Activated naive CD8-positive, alpha-beta T cell treated with anti-CD3 and anti-CD28 coated beads for 36 hours (primary cell): ENCODE data around the gene KRTAP1-1. TPM values are rescaled to one million over a fixed set of nuclear protein-coding genes. Genes with fewer than 3 reads are reported as not detected.
"Not testable (repeated sequence)": the region's sequence is repeated elsewhere in the genome, so short reads cannot be mapped to it uniquely, and the experiment has no call there.

ENCODE experiments used
- DNase-seq: peaks from one replicate; pipeline ENCODE4 v3.0.0; 2021
- H3K27ac Mint-ChIP-seq: one replicate; pipeline ENCODE4 v1.8.0; 2022; ENCODE audit warnings: mild to moderate bottlenecking, moderate library complexity, mixed read lengths
- H3K27me3 Mint-ChIP-seq: one replicate; pipeline ENCODE4 v1.8.0; 2022; ENCODE audit warnings: mild to moderate bottlenecking, mixed read lengths
- H3K36me3 Mint-ChIP-seq: one replicate; pipeline ENCODE4 v1.8.0; 2021; ENCODE audit warnings: mild to moderate bottlenecking, mixed read lengths
- H3K4me1 Mint-ChIP-seq: one replicate; pipeline ENCODE4 v1.8.0; 2021; ENCODE audit warnings: mixed read lengths
- H3K4me3 Mint-ChIP-seq: one replicate; pipeline ENCODE4 v1.8.0; 2022; ENCODE audit warnings: mild to moderate bottlenecking, moderate library complexity, mixed read lengths
- H3K9me3 Mint-ChIP-seq: one replicate; pipeline ENCODE4 v1.8.0; 2022; ENCODE audit warnings: mixed read lengths
- total RNA-seq, 2 experiments: library from RNA; stranded (reverse); gene quantifications; one replicate each; pipeline ENCODE4 v1.2.3, GENCODE V29; 2021

Gene KRTAP1-1
- total RNA-seq, 2 experiments from 2014 or later: not detected

DNA sequence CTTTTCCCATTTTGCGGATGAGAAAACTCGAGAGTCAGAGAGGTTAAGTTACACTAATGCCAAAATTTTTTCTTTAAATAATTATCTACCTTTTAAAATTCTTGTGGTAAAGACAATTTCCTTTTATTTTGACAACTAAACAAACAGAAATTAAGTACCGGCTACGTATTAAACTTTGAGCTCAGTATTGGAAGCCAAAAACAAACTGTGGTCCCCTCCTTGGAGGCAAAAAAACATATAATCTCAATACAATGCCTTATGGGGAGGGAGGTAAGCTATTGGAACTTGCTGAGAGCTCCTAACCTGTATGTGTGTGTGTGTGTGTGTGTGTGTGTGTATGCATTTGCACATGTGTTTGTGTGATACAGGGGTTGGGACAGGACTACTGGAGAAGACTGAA is 22.2 kb upstream of the KRTAP1-1 start:
- no peak for DNase-seq
- no peak overlapping the region for H3K4me3 Mint-ChIP-seq
- H3K27me3 Mint-ChIP-seq: peaks cover 21% of the 10 kb centered on the region
- H3K9me3 Mint-ChIP-seq: no peaks in the 10 kb centered on the region
- no peak overlapping the region for H3K27ac Mint-ChIP-seq
- H3K36me3 Mint-ChIP-seq: no peaks in the 10 kb centered on the region
- no peaks in the 10 kb centered on the region for H3K4me1 Mint-ChIP-seq

DNA sequence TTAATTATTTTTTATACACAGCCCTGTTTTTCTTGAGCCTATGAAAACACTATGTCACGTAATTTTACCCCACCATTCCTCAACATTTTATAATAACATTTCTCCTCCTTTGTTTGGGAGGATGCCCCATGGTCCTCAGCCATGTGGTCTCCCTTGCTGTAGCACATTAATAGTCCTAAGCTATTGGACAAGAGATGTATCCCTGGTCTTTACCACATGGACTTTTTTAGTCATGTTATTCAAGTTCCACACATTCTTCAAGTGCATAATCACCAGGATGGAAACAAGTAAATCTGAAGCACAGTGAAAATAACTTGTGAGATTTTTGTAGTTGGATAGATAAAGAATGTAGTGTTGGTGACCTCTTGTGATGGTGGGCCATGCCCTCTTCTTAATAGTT is 20.7 kb upstream of the KRTAP1-1 start:
- no peak overlapping the region for H3K27ac Mint-ChIP-seq
- H3K36me3 Mint-ChIP-seq: no peaks in the 10 kb centered on the region
- no peaks in the 10 kb centered on the region for H3K9me3 Mint-ChIP-seq
- H3K27me3 Mint-ChIP-seq: peaks cover 30% of the 10 kb centered on the region
- H3K4me1 Mint-ChIP-seq: no peaks in the 10 kb centered on the region
- H3K4me3 Mint-ChIP-seq: no peak overlapping the region
- no peak for DNase-seq

DNA sequence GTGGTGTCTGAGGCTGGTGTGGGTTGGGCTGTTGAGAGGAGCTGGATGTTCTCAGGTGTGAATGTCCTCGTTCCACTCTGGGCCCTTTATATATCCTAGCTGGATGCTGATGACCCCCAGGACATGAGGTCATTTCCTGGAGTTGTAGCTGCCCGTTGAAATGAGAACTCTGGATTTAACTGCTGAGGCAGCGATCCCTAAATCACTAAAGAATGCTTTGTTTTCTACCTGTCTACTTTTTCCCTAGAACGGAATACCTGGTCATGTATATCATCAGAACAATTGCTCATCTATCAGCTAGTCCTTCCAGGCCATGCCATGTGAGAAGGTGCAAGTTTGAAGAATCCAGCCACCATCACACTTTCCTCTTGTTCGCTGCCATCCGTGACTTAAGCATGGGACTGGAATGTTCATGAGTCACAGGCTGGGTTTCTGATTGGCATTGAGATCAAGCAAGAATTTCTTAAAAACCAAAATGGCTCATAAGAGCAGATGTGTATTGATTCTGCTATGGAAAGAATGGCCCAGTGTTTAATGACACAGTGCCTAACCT is 18.9 kb upstream of the KRTAP1-1 start, which contains the start of gene KRTAP2-3:
Gene KRTAP2-3, minus strand, starts transcription at position 63 of the 553 bp plus-strand sequence. CDS start 64 bp downstream, outside the sequence.
- Mint-ChIP-seq H3K9me3 (no peaks in the 10 kb centered on the region), H3K27me3 (peaks cover 30% of the 10 kb centered on the region), H3K27ac (no peak within 1 kb of the TSS), H3K4me1 (no peaks in the 10 kb centered on the region), H3K4me3 (no peak within 1 kb of the TSS), H3K36me3 (no peaks in the 10 kb centered on the region)
- no peak for DNase-seq

DNA sequence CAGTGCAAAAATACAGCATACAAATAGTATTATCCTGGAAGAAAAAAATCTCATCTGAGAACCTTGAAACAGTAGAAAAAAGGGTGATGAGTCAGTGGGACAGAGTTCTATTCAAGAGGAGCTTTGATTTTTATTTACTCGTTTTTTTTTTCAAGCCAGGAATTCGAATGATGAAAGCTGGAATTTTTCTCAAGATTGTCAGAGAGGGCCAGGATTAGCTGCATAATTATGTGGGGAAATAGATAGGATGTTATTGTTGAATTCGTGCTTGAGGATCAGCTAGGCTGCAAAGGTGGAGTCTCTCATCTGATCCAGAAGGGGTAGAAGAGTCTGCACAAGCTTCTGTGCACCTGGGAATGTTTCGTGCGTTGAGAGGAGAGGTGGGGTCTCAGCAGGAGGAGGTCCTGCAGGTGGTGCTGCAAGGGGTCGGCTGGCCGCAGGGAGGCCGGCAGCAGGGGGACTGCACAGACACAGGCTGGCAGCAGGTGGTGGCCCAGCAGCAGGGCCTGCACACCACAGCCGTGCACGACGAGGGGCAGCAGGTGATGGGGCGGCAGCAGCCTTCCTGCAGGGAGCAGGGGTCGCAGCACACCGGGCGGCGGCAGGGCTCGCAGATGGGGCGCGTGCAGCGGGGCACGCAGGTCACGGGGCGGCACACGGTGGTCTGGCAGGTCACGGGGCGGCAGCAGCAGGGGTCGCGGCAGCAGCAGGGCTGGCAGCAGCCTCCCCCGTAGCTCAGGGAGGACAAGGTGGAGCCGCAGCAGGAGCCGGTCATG is 18.2 kb upstream of the KRTAP1-1 start:
- not testable (repeated sequence) for H3K36me3 Mint-ChIP-seq, H3K4me3 Mint-ChIP-seq, H3K27ac Mint-ChIP-seq, DNase-seq, H3K4me1 Mint-ChIP-seq, H3K9me3 Mint-ChIP-seq
- peaks cover 30% of the 10 kb centered on the region for H3K27me3 Mint-ChIP-seq

DNA sequence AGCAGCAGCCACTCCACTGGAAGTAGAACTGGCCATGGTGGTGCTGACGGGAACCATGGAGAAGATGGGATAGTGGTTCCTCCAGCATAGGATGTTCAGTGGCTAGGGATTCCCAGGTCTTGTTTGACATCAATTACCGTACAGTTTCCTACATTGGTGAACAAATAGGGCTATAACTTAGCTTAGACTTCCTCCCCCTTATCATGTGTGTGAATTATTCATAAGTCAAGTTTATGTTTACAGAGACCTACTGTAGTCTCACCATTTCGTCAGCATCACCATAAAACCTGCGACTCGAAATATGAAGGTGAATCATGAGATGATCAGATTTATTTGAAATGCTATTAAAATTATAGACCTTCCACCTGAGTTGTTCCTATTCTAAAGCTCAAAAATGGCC is 17.5 kb upstream of the KRTAP1-1 start:
- no peaks in the 10 kb centered on the region for H3K4me1 Mint-ChIP-seq
- H3K9me3 Mint-ChIP-seq: no peaks in the 10 kb centered on the region
- no peaks in the 10 kb centered on the region for H3K36me3 Mint-ChIP-seq
- H3K27ac Mint-ChIP-seq: no peak overlapping the region
- DNase-seq: no peak
- peaks cover 30% of the 10 kb centered on the region for H3K27me3 Mint-ChIP-seq
- H3K4me3 Mint-ChIP-seq: no peak overlapping the region

DNA sequence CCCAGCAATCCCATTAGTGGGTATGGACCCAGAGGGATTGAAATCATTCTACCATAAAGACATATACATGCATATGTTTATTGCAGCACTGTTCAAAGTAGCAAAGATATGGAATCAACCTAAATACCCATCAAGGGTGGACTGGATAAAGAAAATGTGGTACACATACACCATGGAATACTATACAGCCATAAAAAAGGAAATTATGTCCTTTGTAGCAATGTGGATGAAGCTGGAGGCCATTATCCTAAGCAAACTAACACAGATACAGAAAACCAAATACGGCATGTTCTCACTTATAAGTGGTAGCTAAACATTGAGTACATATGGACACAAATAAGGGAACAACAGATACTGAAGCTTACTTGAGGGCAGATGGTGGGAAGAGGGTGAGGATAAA is 16.3 kb upstream of the KRTAP1-1 start:
- H3K4me1 Mint-ChIP-seq: no peaks in the 10 kb centered on the region
- H3K27ac Mint-ChIP-seq: no peak overlapping the region
- no peak overlapping the region for H3K4me3 Mint-ChIP-seq
- H3K27me3 Mint-ChIP-seq: peaks cover 30% of the 10 kb centered on the region
- H3K36me3 Mint-ChIP-seq: no peaks in the 10 kb centered on the region
- DNase-seq: no peak
- no peaks in the 10 kb centered on the region for H3K9me3 Mint-ChIP-seq

DNA sequence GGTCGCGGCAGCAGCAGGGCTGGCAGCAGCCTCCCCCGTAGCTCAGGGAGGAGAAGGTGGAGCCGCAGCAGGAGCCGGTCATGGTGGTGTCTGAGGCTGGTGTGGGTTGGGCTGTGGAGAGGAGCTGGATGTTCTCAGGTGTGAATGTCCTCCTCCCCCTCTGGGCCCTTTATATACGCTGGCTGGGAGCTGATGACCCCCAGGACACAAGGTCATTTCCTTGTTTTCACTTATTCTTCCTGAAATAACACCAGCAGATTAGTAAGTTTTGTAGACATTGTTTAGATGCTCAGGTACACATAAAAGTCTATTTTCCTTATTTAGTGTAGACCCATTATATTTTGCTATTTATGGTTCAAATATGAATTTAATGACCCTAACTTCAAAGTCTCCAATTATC is 13.9 kb upstream of the KRTAP1-1 start, which contains the start of gene KRTAP2-2:
Gene KRTAP2-2, minus strand, starts transcription at position 101 of the 400 bp plus-strand sequence. Its CDS starts 19 bp downstream, at position 82.
- H3K27ac Mint-ChIP-seq, H3K4me1 Mint-ChIP-seq, DNase-seq, H3K36me3 Mint-ChIP-seq, H3K9me3 Mint-ChIP-seq, H3K4me3 Mint-ChIP-seq: not testable (repeated sequence)
- H3K27me3 Mint-ChIP-seq: peaks cover 17% of the 10 kb centered on the region

DNA sequence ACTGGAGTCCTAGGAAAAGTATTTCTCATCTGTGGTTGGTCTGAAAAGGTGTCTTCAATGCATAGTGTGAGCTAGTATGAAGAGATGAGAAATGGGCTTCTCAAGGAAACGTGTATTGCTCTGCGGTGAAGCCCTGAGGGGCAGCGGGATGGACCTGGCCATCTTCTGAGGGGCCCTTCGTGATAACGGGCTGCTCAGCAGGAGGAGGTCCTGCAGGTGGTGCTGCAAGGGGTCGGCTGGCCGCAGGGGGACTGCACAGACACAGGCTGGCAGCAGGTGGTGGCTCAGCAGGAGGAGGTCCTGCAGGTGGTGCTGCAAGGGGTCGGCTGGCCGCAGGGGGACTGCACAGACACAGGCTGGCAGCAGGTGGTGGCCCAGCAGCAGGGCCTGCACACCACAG is 13.3 kb upstream of the KRTAP1-1 start:
- not testable (repeated sequence) for H3K9me3 Mint-ChIP-seq, H3K4me3 Mint-ChIP-seq, DNase-seq, H3K27ac Mint-ChIP-seq, H3K36me3 Mint-ChIP-seq, H3K4me1 Mint-ChIP-seq
- H3K27me3 Mint-ChIP-seq: peaks cover 19% of the 10 kb centered on the region

DNA sequence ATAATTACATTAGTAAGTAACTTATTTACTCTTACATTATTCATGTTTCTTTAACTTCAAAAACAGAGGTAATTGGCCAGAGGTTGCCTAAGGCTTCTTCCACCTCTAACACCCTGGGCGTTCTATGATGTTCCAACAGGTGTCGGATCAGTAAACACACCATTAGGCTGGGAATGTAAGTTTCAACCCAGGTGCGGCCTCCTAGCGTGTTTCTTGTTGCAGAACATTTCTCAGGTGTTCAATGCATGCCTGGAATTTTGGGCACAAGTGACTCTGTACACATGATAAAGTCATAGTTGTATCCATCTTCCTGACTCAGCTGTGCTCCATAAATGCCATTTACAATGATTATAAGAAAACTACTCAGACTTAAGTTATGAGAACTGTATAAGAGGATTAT is 12.8 kb upstream of the KRTAP1-1 start:
- H3K27ac Mint-ChIP-seq: no peak overlapping the region
- no peaks in the 10 kb centered on the region for H3K9me3 Mint-ChIP-seq
- DNase-seq: no peak
- H3K4me3 Mint-ChIP-seq: no peak overlapping the region
- H3K27me3 Mint-ChIP-seq: peaks cover 14% of the 10 kb centered on the region
- no peaks in the 10 kb centered on the region for H3K36me3 Mint-ChIP-seq
- no peaks in the 10 kb centered on the region for H3K4me1 Mint-ChIP-seq

DNA sequence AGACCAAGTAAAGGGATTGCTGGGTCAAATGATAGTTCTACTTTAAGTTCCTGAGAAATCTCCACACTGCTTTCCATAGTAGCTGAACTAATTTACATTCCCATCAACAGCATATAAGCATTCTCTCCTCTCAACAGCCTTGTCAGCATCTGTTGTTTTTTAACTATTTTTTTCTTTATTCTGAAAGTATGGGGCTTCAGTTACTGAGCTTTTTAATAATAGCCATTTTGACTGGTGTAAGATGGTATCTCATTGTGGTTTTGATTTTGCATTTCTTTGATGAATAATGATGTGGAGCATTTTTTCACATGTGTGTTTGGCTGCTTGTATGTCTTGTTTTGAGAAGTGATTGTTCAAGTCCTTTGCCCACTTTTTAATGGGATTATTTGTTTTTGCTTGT is 11.3 kb upstream of the KRTAP1-1 start:
- Mint-ChIP-seq H3K27ac (no peak overlapping the region), H3K4me3 (no peak overlapping the region), H3K27me3 (peaks cover 23% of the 10 kb centered on the region), H3K36me3 (no peaks in the 10 kb centered on the region), H3K9me3 (no peaks in the 10 kb centered on the region), H3K4me1 (no peaks in the 10 kb centered on the region)
- no peak for DNase-seq

DNA sequence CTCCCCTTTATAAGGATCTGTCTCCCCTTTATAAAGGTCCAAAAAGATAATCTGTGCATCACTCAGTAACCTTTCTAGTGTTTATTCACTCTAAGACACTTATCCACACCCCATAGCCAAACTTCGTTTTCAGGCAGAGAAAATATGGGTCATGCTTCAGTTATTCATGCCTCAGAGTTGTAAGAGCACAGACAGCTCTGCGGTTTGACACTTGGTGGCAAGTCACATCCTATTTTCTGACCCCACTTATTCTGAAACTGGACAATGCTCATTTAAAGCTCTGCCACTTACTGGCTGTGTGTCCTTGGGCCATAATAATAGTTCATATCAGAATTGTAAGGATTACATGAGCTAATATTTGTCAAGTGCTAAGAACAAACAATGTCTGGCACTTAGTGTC is 7.9 kb upstream of the KRTAP1-1 start:
- Mint-ChIP-seq H3K27ac (no peak overlapping the region), H3K27me3 (peaks cover 32% of the 10 kb centered on the region)

DNA sequence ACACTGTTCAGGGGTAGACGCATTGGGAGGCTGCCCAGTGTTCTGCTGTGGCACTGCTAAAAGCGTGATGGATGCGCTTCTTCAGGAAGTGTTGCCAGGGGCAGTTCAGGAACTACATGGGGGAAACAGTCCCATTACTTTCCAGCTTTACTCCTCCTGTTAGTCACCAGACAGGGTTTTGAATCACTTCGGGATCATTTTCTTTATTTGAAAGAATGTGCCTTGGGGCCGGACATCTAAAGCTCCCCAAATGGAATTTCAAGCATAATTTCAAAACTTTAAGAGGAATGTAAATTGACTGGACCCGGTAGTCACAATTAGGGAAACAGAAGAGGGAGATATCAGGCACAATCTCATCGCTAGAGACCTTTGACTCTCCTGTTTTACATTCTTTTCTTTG is 7.2 kb upstream of the KRTAP1-1 start:
- H3K9me3 Mint-ChIP-seq: peaks cover 5% of the 10 kb centered on the region
- H3K27ac Mint-ChIP-seq: no peak overlapping the region
- peaks cover 2% of the 10 kb centered on the region for H3K36me3 Mint-ChIP-seq
- no peak overlapping the region for H3K4me3 Mint-ChIP-seq
- peaks cover 32% of the 10 kb centered on the region for H3K27me3 Mint-ChIP-seq
- no peak for DNase-seq
- peaks cover 2% of the 10 kb centered on the region for H3K4me1 Mint-ChIP-seq

More for the DNA sequence above, 7.9 kb upstream of the KRTAP1-1 start:
- Mint-ChIP-seq H3K4me3 (no peak overlapping the region), H3K4me1 (no peaks in the 10 kb centered on the region), H3K36me3 (no peaks in the 10 kb centered on the region), H3K9me3 (peaks cover 1% of the 10 kb centered on the region)
- no peak for DNase-seq

DNA sequence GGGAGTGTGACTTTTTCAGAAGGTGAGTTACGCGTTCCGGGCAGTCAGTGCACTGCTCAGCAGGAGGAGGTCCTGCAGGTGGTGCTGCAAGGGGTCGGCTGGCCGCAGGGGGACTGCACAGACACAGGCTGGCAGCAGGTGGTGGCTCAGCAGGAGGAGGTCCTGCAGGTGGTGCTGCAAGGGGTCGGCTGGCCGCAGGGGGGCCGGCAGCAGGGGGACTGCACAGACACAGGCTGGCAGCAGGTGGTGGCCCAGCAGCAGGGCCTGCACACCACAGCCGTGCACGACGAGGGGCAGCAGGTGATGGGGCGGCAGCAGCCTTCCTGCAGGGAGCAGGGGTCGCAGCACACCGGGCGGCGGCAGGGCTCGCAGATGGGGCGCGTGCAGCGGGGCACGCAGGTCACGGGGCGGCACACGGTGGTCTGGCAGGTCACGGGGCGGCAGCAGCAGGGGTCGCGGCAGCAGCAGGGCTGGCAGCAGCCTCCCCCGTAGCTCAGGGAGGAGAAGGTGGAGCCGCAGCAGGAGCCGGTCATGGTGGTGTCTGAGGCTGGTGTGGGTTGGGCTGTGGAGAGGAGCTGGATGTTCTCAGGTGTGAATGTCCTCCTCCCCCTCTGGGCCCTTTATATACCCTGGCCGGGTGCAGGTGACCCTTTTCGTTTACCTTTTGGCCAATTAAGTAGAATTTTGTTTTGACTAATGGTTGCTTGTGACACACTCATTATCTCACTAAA is 5.7 kb upstream of the KRTAP1-1 start, which contains the start of gene KRTAP2-1:
Gene KRTAP2-1, minus strand, starts transcription at position 582 of the 731 bp plus-strand sequence. Its CDS starts 49 bp downstream, at position 533.
- H3K27ac Mint-ChIP-seq, DNase-seq, H3K4me3 Mint-ChIP-seq, H3K36me3 Mint-ChIP-seq, H3K4me1 Mint-ChIP-seq, H3K9me3 Mint-ChIP-seq: not testable (repeated sequence)
- H3K27me3 Mint-ChIP-seq: peaks cover 32% of the 10 kb centered on the region

DNA sequence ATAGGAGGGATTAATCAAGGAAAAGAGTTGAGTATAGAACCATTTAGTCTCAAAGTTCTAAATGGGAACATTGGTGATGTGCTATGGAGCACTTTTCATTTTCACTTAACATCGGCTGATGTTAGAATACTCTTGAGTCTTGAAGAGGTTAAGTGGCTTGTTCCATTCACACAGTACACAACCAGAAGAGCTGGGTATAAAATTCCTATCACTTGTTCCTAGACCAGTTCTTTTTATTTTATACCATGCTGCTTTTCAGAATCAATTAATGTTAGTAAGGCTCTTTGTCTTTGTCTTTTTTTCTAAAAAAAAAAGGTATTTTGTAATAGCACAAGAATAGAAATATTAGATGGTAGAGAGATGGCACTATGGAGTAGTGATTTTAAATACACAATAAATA is 1.7 kb upstream of the KRTAP1-1 start:
- Mint-ChIP-seq H3K36me3 (peaks cover 3% of the 10 kb centered on the region), H3K9me3 (peaks cover 6% of the 10 kb centered on the region), H3K4me3 (no peak overlapping the region), H3K27me3 (peaks cover 18% of the 10 kb centered on the region), H3K27ac (no peak overlapping the region), H3K4me1 (peaks cover 2% of the 10 kb centered on the region)
- DNase-seq: no peak

DNA sequence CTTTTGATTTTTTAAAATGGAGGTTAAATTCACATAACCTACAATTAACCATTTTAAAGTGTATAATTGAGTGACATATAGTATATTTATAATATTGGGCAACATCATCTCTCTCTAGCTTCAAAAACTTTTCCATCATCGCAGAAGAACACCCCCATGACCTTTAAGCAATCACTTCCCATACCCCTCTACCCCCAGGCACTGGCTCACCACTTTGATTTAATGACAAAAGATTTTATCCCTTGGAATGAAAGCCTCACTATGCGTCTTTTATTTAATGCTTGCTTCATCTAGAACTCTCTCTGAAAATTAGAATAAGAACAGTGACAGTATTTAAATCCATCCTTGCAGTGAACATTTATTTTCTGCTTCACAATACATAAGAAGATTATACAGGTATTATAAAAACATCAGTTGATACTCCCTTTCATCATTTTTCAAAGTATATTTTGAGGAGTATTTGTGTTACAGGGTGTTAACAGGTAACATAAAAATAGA is 3.3 kb downstream of the KRTAP1-1 start:
- no peak overlapping the region for H3K27ac Mint-ChIP-seq
- no peaks in the 10 kb centered on the region for H3K4me1 Mint-ChIP-seq
- no peak for DNase-seq
- H3K36me3 Mint-ChIP-seq: no peaks in the 10 kb centered on the region
- no peak overlapping the region for H3K4me3 Mint-ChIP-seq
- H3K9me3 Mint-ChIP-seq: no peaks in the 10 kb centered on the region
- peaks cover 3% of the 10 kb centered on the region for H3K27me3 Mint-ChIP-seq
